SK-N-MC (cell line): ENCODE data around the gene STX16.

Experiments
- DNase-seq: peaks from one replicate; pipeline ENCODE4 v3.0.0-alpha.2; 2011; ENCODE audit warnings: low read depth, low spot score
- H3K27ac ChIP-seq: fragments of 200-600 bp; sonication (generic); 2 replicates; pipeline ENCODE4 v1.5.1; 2016; ENCODE audit warnings: mixed run types
- H3K36me3 ChIP-seq: fragments of 200-600 bp; sonication (generic); 2 replicates; pipeline ENCODE4 v1.6.1; 2017; ENCODE audit warnings: antibody characterized with exemption, low read length, mixed read lengths; ENCODE audit not compliant: insufficient read depth
- H3K4me3 ChIP-seq: fragments of 200-600 bp; sonication (generic); 2 replicates; pipeline ENCODE4 v1.5.1; 2016
- H3K9ac ChIP-seq: fragments of 200-600 bp; sonication (generic); 2 replicates; pipeline ENCODE4 v1.8.0; 2017; ENCODE audit warnings: mixed run types, mixed read lengths; ENCODE audit not compliant: insufficient read length
- H3K9me3 ChIP-seq: fragments of 200-600 bp; sonication (generic); 2 replicates; pipeline ENCODE4 v1.6.1; 2017; ENCODE audit warnings: low read depth, mild to moderate bottlenecking, antibody characterized with exemption, low read length, moderate library complexity, mixed read lengths
- EZH2 ChIP-seq: fragments of 200-600 bp; sonication (generic); IDR thresholded peaks from one replicate; pipeline ENCODE4 v1.6.1; 2017; ENCODE audit warnings: antibody characterized with exemption
- FOXP2 ChIP-seq: optimal IDR thresholded peaks from 2 replicates; pipeline ENCODE3; 2011; ENCODE audit warnings: mild to moderate bottlenecking, moderate library complexity; ENCODE audit not compliant: insufficient read depth; ENCODE audit errors: extremely low read length, control extremely low read depth
- POLR2AphosphoS5 ChIP-seq: IDR thresholded peaks from 2 replicates; pipeline ENCODE4 v1.6.1; 2012; ENCODE audit warnings: mild to moderate bottlenecking, low read depth, low read length, borderline replicate concordance

Gene STX16

DNA sequence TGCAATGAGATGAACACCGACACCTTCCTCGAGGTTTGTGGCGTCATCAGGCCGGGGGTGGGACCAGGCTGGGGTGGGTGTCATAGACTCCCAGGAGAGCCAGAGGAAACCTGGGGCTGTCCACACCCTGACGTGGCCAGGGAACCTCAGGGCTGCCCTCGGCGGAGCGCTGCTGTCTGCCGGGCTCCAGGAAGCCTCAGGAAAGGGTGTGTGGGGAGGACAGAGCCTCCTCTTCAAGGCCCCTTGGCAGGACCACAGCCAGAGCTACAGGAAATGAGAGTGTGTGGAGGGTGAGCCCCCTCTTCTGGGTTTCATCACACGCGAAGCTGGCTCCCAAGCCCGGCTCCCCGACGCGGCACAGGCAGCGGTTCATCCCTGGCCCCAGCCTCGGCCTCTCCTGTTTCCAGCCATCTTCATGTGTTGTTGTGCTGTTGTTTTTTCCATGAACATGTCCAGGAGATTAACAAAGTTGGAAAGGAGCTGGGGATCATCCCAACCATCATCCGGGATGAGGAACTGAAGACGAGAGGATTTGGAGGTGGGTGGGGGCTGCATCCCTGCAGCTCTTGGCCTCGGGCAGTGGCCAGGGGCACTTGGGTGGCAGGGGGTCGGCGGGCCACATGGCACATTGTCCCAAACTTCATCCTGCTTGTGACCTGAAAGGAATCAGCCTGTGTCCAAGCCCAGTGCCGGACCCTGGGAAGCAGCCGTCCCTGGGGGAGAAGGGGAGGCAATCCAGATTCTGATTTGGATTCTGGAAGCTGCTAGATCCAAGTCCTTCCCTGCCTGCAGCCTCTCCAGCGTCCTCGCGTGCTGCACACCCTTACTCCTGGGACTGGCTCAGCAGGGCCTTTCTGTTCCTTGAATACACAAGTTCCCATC is 47.9 kb downstream of the STX16 start:
- TF ChIP-seq POLR2AphosphoS5 (no peak), EZH2 (no peak), FOXP2 (no peak)
- Histone ChIP-seq H3K36me3 (peaks cover 3% of the 10 kb centered on the region; the same call in 1 of the 2 replicates), H3K9me3 (no peaks in the 10 kb centered on the region), H3K9ac (no peak overlapping the region), H3K4me3 (no peak overlapping the region), H3K27ac (no peak overlapping the region)
- DNase-seq = no peak

GRCh38 chr20:58699623-58700107 is 48.6 kb downstream of the STX16 start:
- TF ChIP-seq EZH2 (no peak), FOXP2 (no peak), POLR2AphosphoS5 (no peak)
- DNase-seq = no peak
- Histone ChIP-seq H3K9me3 (no peaks in the 10 kb centered on the region), H3K4me3 (no peak overlapping the region), H3K9ac (no peak overlapping the region), H3K27ac (no peak overlapping the region), H3K36me3 (peaks cover 3% of the 10 kb centered on the region; the same call in 1 of the 2 replicates)

DNA sequence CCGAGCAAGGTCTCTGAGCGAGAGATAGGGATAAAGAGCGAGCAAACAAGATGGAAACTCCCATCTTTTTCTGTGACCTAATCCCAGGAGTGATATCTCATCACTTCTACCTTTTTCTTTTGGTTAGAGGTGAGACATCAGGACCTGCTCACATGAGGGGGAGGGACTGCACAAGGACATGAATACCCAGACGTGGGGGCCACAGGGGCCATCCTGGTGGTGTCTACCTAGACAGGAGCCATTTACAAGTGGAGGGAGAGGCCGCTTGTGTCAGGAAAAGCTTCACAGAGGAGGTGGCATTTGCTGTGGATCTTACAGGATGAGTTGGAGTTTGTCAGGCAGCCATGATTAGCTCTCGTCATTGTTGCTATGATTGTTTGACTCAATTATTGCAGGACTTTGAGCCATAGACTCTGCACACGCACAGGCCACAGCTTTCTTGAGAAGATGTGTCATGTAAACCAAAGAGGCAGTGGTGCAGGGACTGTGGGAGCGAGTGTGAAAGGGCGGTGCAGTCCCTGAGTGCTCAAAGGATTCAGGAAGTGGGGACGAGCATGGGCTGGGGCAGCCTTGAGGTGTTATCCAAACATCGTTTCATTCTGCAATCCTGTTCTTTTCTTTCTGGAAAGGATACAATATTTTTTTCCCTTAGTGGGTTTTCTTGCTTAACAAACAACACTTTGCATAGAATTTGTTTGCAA is 49.2 kb downstream of the STX16 start:
- no peak for TF ChIP-seq FOXP2
- TF ChIP-seq EZH2 = no peak
- no peak for TF ChIP-seq POLR2AphosphoS5
- Histone ChIP-seq H3K27ac (no peak overlapping the region), H3K4me3 (no peak overlapping the region), H3K36me3 (peaks cover 3% of the 10 kb centered on the region; the same call in 1 of the 2 replicates), H3K9ac (no peak overlapping the region), H3K9me3 (no peaks in the 10 kb centered on the region)
- DNase-seq = no peak

- Histone ChIP-seq H3K27ac (no peak overlapping the region), H3K9ac (no peak overlapping the region), H3K36me3 (peaks cover 3% of the 10 kb centered on the region; the same call in 1 of the 2 replicates), H3K9me3 (no peaks in the 10 kb centered on the region), H3K4me3 (no peak overlapping the region)
- DNase-seq = no peak
- TF ChIP-seq FOXP2 = no peak
- no peak for TF ChIP-seq EZH2
- no peak for TF ChIP-seq POLR2AphosphoS5
Measured at GRCh38 chr20:58700823-58701222, 49.7 kb downstream of the STX16 start.

DNA sequence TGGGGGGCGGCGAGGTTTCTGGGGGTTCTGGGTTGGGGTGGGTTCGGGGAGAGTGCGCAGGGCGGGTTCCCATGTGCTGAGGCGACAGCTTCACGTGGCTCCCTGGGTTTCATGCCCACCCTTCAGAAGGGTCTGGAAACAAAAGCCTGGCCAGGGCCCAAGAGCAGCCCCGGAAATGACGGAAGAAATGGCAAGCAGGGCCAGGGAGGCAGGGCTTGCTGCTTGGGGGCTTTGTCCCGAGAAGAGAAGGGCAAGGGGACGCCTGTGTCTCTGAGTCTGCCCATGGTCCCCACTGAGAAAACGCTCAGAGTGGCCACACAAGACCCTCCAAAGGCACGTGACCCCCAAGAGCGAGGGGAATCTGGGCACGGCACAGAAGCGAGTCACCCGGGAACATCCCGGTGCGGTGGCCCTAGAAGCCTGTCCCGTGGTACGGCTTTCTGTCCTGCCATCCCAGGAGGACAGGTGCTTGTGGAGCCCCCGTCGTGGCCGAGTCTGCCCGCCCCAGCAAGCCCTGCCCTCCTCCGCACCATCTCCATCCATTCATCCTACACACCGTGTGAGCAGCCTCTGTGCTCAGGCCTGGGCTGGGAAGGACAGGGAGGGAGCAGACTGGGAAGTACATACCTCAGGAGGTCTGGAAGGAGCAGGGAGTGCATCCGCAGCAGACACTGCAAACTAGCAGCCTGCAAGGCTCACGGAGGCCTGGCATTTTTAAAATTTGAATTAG is 50.5 kb downstream of the STX16 start:
- Histone ChIP-seq H3K9me3 (no peaks in the 10 kb centered on the region), H3K27ac (no peak overlapping the region), H3K4me3 (no peak overlapping the region), H3K36me3 (peaks cover 3% of the 10 kb centered on the region; the same call in 1 of the 2 replicates), H3K9ac (no peak overlapping the region)
- DNase-seq = no peak
- TF ChIP-seq POLR2AphosphoS5 (no peak), EZH2 (no peak), FOXP2 (no peak)

DNA sequence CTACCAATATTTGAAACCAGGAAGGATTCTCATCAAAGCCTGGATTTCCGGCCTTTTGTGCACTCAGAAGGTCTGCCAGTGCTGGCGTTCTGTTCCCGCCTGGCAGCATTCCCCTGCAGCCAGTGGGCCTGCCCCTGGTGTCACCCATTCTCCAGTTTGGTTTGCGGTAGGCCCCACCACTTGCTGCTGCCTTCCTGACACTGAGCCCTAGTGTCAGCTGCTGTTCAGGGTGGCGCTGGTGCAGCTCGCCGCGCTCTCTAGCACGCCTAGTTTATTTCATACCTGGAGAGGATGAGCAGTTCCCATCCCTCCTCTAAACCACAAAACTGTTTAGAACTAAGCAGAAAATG is 51.1 kb downstream of the STX16 start:
- DNase-seq = no peak
- H3K4me3 ChIP-seq = no peak overlapping the region
- peaks cover 3% of the 10 kb centered on the region; the same call in 1 of the 2 replicates for H3K36me3 ChIP-seq
- H3K27ac ChIP-seq = no peak overlapping the region
- H3K9ac ChIP-seq = no peak overlapping the region
- no peaks in the 10 kb centered on the region for H3K9me3 ChIP-seq
- TF ChIP-seq FOXP2 (no peak), EZH2 (no peak), POLR2AphosphoS5 (no peak)

- Histone ChIP-seq H3K9me3 (no peaks in the 10 kb centered on the region), H3K4me3 (no peak overlapping the region), H3K36me3 (peaks cover 3% of the 10 kb centered on the region; the same call in 1 of the 2 replicates), H3K27ac (no peak overlapping the region), H3K9ac (no peak overlapping the region)
- DNase-seq = no peak
- TF ChIP-seq EZH2 (no peak), FOXP2 (no peak), POLR2AphosphoS5 (no peak)
Measured at GRCh38 chr20:58702859-58703648, 52.0 kb downstream of the STX16 start.
